HG03135 (cell line): ENCODE measurements around the gene NDUFAF8.

ENCODE experiments used
- ATAC-seq: cut with Tn5 transposase; IDR thresholded peaks from one replicate; pipeline ENCODE4 v1.9.1; 2021; ENCODE audit warnings: mild to moderate bottlenecking, moderate library complexity; ENCODE audit not compliant: unreplicated experiment

NDUFAF8 gene

DNA sequence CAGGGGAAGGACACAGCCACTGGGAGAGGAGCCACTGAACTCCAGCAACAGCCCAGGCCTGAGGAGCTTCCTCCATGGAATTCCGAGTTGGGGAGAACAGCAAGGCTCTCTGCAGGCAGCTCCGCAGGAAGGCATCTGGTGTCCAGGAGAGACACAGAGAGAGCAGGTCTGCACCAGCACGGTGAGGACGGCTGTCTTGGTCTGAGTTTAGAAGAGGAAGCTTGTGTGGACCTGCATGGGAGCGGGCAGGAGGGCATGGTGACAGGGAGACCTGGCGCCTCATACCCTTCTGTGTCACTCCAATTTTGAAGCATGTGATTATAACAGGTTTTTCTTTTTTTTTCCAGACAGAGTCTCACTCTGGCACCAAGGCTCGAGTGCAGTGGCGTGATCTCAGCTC, 49.6 kb downstream of the NDUFAF8 start:
- ATAC-seq: no peak

DNA sequence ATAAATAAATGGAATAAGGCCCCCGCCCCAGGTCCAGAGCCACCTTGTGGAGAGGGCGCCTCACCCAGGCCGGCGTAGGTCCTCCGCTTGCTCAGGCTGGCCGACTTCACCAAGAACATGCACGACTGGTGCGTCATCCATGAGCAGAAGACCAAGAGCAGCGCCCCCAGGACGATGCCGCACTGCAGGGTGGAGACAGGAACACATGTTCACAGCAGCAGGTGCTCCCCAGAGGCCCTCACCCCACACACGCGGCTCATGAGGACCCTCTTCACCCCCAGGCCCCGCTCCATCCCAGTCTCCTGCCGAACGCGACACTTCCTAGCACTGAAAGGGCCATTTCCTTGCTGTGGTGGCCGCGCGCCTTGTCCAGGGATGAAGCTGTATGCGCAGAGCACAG, 50.5 kb downstream of the NDUFAF8 start:
- ATAC-seq: no peak

DNA sequence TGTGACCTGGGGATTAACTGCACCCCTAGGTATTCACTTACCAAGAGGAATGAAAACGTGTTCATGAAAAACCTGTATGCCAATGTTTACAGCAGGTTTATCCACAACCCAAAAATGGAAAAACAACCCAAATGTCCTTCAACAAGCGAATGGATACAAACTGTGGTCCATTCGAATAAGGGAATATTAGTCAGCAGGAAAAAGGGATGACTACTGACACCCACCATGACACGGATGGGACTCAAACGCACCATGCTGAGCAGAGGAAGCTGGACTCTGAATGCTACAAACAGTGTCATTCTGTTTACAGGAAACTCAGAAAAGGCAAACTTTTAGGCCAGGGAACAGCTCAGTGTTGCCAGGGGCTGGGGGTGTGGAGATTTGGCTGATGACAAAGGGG, 51.1 kb downstream of the NDUFAF8 start:
- ATAC-seq: no peak
